Measurements from ENCODE around the gene OR10C1.

OR10C1 gene

DNA sequence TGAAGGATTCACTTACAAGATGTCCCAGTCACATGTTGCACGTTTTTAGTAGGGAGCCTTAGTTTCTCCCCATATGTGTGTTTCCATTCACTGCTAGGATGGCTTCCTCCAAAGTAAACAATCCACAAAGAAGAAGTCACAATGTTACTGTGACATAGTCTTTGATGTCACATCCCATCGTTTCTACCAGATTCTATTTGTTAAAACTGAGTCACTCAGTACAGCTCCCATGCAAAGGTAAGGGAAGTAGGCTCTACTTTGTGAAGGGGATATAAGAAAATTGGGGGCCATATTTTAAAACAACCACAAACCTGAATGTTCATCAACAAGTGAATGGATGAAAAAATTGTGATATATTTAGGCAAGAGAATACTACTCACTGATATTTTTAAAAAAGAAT lies 17.9 kb downstream of the OR10C1 start, which contains the start of the genes OR11A1 and OR2H1:
TSS of gene OR11A1 (minus strand) at position 101 of the 400 bp plus-strand sequence. CDS start 29,430 bp downstream, outside the sequence.
TSS of gene OR2H1 (plus strand) at position 185 of the 400 bp plus-strand sequence. CDS start 4,615 bp downstream, outside the sequence.
- TF ChIP-seq, protein P1, sequence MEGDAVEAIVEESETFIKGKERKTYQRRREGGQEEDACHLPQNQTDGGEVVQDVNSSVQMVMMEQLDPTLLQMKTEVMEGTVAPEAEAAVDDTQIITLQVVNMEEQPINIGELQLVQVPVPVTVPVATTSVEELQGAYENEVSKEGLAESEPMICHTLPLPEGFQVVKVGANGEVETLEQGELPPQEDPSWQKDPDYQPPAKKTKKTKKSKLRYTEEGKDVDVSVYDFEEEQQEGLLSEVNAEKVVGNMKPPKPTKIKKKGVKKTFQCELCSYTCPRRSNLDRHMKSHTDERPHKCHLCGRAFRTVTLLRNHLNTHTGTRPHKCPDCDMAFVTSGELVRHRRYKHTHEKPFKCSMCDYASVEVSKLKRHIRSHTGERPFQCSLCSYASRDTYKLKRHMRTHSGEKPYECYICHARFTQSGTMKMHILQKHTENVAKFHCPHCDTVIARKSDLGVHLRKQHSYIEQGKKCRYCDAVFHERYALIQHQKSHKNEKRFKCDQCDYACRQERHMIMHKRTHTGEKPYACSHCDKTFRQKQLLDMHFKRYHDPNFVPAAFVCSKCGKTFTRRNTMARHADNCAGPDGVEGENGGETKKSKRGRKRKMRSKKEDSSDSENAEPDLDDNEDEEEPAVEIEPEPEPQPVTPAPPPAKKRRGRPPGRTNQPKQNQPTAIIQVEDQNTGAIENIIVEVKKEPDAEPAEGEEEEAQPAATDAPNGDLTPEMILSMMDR (IDR thresholded peaks at IDR 0.05; ENCODE audit: low read depth, low read length): no peak
- DNase-seq (ENCODE audit: extremely low read depth, low read depth): no peak

DNA sequence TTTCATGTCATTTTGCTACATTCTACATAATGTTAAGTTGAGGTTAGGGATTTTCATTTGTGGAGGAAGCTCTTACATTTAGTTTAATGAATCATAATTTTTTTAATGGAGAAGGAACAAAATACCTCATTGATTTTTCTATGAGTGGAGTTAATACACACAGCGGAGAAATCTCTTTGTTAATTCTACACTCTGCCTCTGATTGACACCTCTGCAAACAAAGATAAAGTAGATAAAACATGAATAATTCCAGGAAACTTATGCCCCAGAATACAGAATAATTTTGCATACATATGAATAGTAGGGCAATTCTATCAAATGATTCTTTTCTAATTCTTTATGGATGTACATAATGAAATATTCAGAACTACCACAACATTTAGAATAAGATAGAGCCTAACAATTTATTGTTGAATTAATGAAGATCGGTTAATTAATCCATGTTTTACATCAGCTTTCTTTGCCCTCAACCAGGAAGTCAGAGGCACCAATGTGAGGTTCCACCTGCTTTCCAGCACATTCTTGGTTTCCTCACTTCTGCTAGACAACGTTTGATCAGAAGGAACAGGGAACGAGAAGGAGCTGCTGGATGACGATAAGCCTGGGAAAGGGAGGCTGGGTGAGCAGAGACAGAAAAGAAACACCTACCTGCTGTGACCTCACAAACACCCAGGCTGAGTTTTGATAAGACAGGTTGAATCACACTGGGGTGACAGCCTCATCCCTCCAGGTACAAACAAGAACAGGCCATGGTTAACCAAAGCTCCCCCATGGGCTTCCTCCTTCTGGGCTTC lies 22.1 kb downstream of the OR10C1 start:
- no peak for DNase-seq (ENCODE audit: extremely low read depth, low read depth)
- TF ChIP-seq, protein P1 (IDR thresholded peaks at IDR 0.05; ENCODE audit: low read depth, low read length): no peak

DNA sequence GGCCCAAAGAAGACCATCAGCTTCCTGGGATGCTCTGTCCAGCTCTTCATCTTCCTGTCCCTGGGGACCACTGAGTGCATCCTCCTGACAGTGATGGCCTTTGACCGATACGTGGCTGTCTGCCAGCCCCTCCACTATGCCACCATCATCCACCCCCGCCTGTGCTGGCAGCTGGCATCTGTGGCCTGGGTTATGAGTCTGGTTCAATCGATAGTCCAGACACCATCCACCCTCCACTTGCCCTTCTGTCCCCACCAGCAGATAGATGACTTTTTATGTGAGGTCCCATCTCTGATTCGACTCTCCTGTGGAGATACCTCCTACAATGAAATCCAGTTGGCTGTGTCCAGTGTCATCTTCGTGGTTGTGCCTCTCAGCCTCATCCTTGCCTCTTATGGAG lies 22.9 kb downstream of the OR10C1 start:
- TF ChIP-seq, protein P1 (IDR thresholded peaks at IDR 0.05; ENCODE audit: low read depth, low read length): no peak
- DNase-seq (ENCODE audit: extremely low read depth, low read depth): no peak

DNA sequence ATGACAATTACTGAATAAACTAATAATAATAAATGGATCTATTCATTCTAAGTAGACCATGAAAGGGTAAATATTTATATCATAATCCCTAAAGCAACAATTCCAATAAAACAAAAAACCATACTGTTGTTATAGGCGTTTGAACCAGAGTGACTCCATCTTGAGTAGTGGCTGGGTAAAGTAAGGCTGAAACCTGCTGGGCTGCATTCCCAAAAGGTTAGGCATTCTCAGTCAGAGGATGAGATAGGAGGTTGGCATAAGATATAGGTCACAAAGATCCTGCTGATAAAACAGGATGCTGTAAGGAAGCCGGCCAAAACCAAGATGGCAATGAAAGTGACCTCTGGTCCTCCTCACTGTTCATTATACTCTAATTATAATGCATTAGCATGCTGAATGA lies 26.2 kb downstream of the OR10C1 start:
- no peak for DNase-seq (ENCODE audit: extremely low read depth, low read depth)
- TF ChIP-seq, protein P1 (IDR thresholded peaks at IDR 0.05; ENCODE audit: low read depth, low read length): no peak

DNA sequence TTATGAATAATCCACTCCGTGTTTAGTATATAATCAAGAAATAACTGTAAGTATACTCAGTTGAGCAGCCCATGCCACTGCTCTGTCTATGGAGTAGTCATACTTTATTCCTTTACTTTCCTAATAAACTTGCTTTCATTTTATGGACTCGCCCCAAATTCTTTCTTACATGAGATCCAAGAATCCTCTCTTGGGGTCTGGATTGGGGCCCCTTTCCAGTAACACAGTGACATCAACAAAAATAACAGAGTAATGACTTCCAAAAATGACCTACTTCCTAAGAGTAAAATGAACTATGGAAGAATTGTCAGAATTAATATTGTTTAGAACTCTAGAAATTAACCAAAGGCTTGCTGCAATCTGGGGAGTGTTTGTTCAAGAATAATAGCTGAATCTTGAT lies 26.7 kb downstream of the OR10C1 start:
- TF ChIP-seq, protein P1 (IDR thresholded peaks at IDR 0.05; ENCODE audit: low read depth, low read length): no peak
- DNase-seq (ENCODE audit: extremely low read depth, low read depth): no peak

DNA sequence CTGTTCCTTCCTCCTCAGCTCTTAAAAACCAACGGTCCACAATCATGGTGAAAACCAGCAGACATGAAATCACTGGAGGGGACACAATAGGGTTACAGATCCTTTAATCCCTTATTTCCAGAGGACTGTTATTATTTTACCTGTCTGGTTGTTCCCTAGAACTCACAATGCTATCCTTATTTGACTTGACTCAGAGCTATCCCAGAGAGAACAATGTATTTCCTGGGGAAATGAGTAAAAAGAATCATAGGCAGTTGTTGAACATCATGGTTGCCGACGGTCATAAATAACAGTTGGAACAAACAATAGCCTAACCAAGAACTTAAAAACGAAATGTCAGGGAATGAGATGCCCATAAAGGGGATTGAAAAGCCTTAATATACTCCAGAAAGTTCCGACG lies 27.1 kb downstream of the OR10C1 start:
- DNase-seq (ENCODE audit: extremely low read depth, low read depth): no peak
- TF ChIP-seq, protein P1 (IDR thresholded peaks at IDR 0.05; ENCODE audit: low read depth, low read length): no peak

DNA sequence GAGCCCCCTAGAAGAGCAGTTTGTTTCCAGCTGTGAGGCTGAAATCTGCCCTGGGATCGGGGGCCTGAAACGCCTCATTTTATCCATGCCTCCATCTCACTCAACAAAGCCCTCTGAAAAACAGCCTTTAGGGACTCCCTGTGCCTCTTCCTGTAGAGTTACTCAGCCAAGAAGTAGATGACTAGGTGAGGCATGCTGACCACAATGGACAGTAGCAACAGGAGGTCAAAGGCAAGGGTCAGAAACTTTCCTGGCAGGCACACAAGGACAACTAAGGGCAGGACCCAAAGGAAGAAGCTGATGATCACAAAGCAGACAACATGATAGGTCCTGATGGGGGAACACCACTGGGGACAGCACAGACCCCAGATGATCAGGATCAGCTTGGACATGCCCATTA lies 35.9 kb downstream of the OR10C1 start:
- TF ChIP-seq, protein P1 (IDR thresholded peaks at IDR 0.05; ENCODE audit: low read depth, low read length): no peak
- no peak for DNase-seq (ENCODE audit: extremely low read depth, low read depth)

All from AG09319 (cell line).